Right lobe of liver (tissue), 6 donors: ENCODE data around the gene BRSK2. TPM values are rescaled to one million over a fixed set of nuclear protein-coding genes. Genes with fewer than 3 reads are reported as not detected.

ENCODE experiments used
- ATAC-seq, 4 donors: fragments of 200-7000 bp; cut with Tn5 transposase; one replicate each; pipeline ENCODE4 v1.9.1; 2020; ENCODE audit warnings: mild to moderate bottlenecking in 4 of 4, moderate library complexity in 4 of 4
- DNase-seq, 3 donors: peaks; one replicate each; pipeline ENCODE4 v3.0.0-alpha.2; 2020
- H3K27ac ChIP-seq, 3 donors: fragments of 200-600 bp; one replicate each; pipeline ENCODE4 v1.8.0; 2022
- H3K27me3 ChIP-seq, 2 donors: fragments of 200-600 bp; one replicate each; pipeline ENCODE4 v1.8.0; 2022
- H3K36me3 ChIP-seq, 4 donors: fragments of 200-600 bp; sonication (generic) in 1 of 4; one replicate each; pipeline versions ENCODE4 v1.5.1 to v1.8.0; 2017 to 2022; ENCODE audit warnings: control low read depth in 1 of 4
- H3K4me1 ChIP-seq, 4 donors: fragments of 200-600 bp; sonication (generic) in 1 of 4; one replicate each; pipeline versions ENCODE4 v1.5.1 to v1.8.0; 2017 to 2022; ENCODE audit warnings: control low read depth in 1 of 4
- H3K4me3 ChIP-seq, 3 donors: fragments of 200-600 bp; one replicate each; pipeline ENCODE4 v1.8.0; 2022
- H3K9me3 ChIP-seq, 4 donors: fragments of 200-600 bp; sonication (generic) in 1 of 4; one replicate each; pipeline versions ENCODE4 v1.5.1 to v1.8.0; 2017 to 2022; ENCODE audit warnings: control low read depth in 1 of 4
- CTCF ChIP-seq, 4 donors: fragments of 200-600 bp in 3 of 4; fragments of 450-650 bp in 1 of 4; IDR thresholded peaks; one replicate each; pipeline versions ENCODE4 v1.5.1 to v1.8.0; 2016 to 2022; ENCODE audit warnings: antibody characterized with exemption in 4 of 4, mild to moderate bottlenecking in 2 of 4
- POLR2A ChIP-seq: fragments of 450-650 bp; IDR thresholded peaks from one replicate; pipeline ENCODE4 v1.6.1; 2017; ENCODE audit warnings: antibody characterized with exemption, mild to moderate bottlenecking
- WGBS: methylation state at CpG from one replicate; pipeline ENCODE4 v1.1.6; 2018; ENCODE audit warnings: low coverage, low lambda C conversion rate; ENCODE audit not compliant: insufficient coverage; ENCODE audit errors: missing lambda C conversion rate; 5-methylcytosine and 5-hydroxymethylcytosine counted together
- intact Hi-C, 2 donors: fragments of 100-400 bp; cut with DNase I; formaldehyde crosslinking; loops; one replicate each; pipeline versions ENCODE4 v1.11.2 to v1.14.1; 2022
- total RNA-seq, 6 experiments: library from RNA; depleted of rRNA in 2 of 6; stranded (reverse); fragments of >200 nt in 2 of 6; fragmentation: NEBNext Ultra II Directional in 3 of 6; extraction: Animal tissue kit (Norgen Biotek cat#: 25700) in 3 of 6; gene quantifications; one replicate each; pipeline versions ENCODE4 v1.1.0 to v1.2.4, GENCODE V29; 2016 to 2023
- donor health status: DM: no; HTN: yes; CAD: no.
- donor health status: DM: no; HTN: no; CAD: no.
- donor health status: DM: no; HTN: no; CAD: no.
- donor health status: DM: no; HTN: yes; CAD: no.
- donor health status: DM: no; HTN: yes; CAD: no.

The BRSK2 gene
- total RNA-seq, 6 experiments from 2014 or later = 0.12 to 0.49 TPM; not detected in 4

- 38% methylated on average over 3 of the region's 8 CpGs for WGBS
- Histone ChIP-seq H3K4me1 (no peaks in the 10 kb centered on the region), H3K36me3 (no peaks in the 10 kb centered on the region), H3K4me3 (no peak overlapping the region), H3K27me3 (no peaks in the 10 kb centered on the region), H3K9me3 (no peaks in the 10 kb centered on the region), H3K27ac (no peak overlapping the region)
- intact Hi-C loops = no loop called here
- DNase-seq (peak in 1 of 3 donors; percentile 27), ATAC-seq (no peak)
- TF ChIP-seq POLR2A = no peak
- TF ChIP-seq CTCF (IDR thresholded peaks at IDR 0.05) = no peak
Measured at GRCh38 chr11:1367721-1368120, 22.0 kb upstream of the BRSK2 start.

- Histone ChIP-seq H3K27ac (no peak overlapping the region), H3K36me3 (no peaks in the 10 kb centered on the region), H3K4me3 (no peak overlapping the region), H3K4me1 (no peaks in the 10 kb centered on the region), H3K9me3 (no peaks in the 10 kb centered on the region), H3K27me3 (no peaks in the 10 kb centered on the region)
- intact Hi-C loops = no loop called here
- no CpG with 5 or more reads among the region's 9 CpGs for whole genome bisulfite sequencing
- ATAC-seq (no peak), DNase-seq (no peak)
- TF ChIP-seq CTCF (IDR thresholded peaks at IDR 0.05) = no peak
- TF ChIP-seq POLR2A = no peak
Measured at GRCh38 chr11:1368216-1368615, 21.5 kb upstream of the BRSK2 start.

GRCh38 chr11:1368966-1369365 is 20.8 kb upstream of the BRSK2 start:
- no peaks in the 10 kb centered on the region for H3K27me3 ChIP-seq

GRCh38 chr11:1369371-1370005 is 20.2 kb upstream of the BRSK2 start:
- Histone ChIP-seq H3K36me3 (no peaks in the 10 kb centered on the region), H3K27me3 (no peaks in the 10 kb centered on the region), H3K4me1 (no peaks in the 10 kb centered on the region), H3K27ac (no peak overlapping the region), H3K9me3 (no peaks in the 10 kb centered on the region), H3K4me3 (no peak overlapping the region)
- ATAC-seq (peak in 1 of 4 donors; percentile 16), DNase-seq (no peak)
- no peak for TF ChIP-seq CTCF (IDR thresholded peaks at IDR 0.05)
- TF ChIP-seq POLR2A = no peak
- intact Hi-C loops = no loop called here
- WGBS = 65% methylated on average over 10 of the region's 18 CpGs

More at GRCh38 chr11:1368966-1369365, 20.8 kb upstream of the BRSK2 start:
- H3K9me3 ChIP-seq = no peaks in the 10 kb centered on the region
- WGBS = 51% methylated on average over 5 of the region's 16 CpGs
- TF ChIP-seq POLR2A (no peak), CTCF (IDR thresholded peaks at IDR 0.05) (no peak)
- DNase-seq = no peak
- intact Hi-C loops = no loop called here
- ATAC-seq = no peak
- no peaks in the 10 kb centered on the region for H3K36me3 ChIP-seq
- no peak overlapping the region for H3K27ac ChIP-seq
- no peak overlapping the region for H3K4me3 ChIP-seq
- H3K4me1 ChIP-seq = no peaks in the 10 kb centered on the region
